Choroid plexus epithelial cell (primary cell): Measurements from ENCODE around the gene NTNG1.

Experiments
- DNase-seq: peaks from one replicate; pipeline ENCODE4 v3.0.0-alpha.2; 2010; ENCODE audit warnings: low read depth
- H3K4me3 ChIP-seq: 2 replicates; pipeline ENCODE4 v1.5.1; 2011; ENCODE audit warnings: low read depth, mild to moderate bottlenecking, control low read depth, low read length, moderate library complexity
- CTCF ChIP-seq: conservative IDR thresholded peaks from 2 replicates; pipeline ENCODE4 v1.5.1; 2011; ENCODE audit warnings: low read depth, mild to moderate bottlenecking, control low read depth, inconsistent platforms, low read length, moderate library complexity

NTNG1 gene

GRCh38 chr1:107277022-107277421 is 136.2 kb downstream of the NTNG1 start:
- peak; percentile 72 for DNase-seq
- TF ChIP-seq CTCF = peak; percentile 75
- H3K4me3 ChIP-seq = no peak overlapping the region

DNA sequence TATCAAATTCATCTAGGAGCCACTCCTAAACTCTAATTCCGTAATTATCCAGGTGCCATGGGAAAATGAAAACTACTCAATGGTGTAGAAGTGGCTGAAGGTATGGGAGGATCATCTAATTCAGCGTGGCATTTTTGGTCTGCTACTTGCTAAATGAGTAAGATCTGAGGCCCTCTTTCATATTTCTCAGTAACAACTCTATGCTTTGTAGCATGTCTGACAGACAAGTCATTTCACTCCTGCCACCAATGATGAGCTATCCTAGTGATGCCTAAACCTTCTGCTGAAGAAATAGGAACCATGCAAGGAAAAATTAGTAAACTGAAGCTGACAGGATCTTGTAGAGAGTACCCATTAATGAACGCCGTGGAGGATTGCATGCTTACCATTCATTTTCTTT is 145.3 kb downstream of the NTNG1 start:
- no peak overlapping the region for H3K4me3 ChIP-seq
- TF ChIP-seq CTCF = no peak
- no peak for DNase-seq

DNA sequence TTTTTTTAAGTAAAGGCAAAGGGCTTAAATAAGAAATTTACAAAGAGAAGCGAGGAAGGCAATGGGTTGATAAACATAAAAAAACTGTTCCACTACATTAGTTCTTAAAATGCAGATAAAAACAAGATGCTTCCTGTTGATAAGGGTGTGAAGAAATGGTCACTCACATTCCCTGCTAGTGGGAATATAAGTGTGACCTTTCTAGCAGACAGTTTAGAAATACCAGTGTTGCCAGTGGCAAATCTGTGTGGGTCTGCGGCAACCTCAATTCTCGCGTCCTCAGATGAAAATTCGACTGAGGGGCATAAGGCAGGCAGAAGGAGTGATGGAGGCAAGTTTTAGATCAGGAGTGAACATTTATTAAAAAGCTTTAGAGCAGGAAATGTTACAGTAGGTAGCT is 151.1 kb downstream of the NTNG1 start:
- TF ChIP-seq CTCF = no peak
- H3K4me3 ChIP-seq = no peak overlapping the region

GRCh38 chr1:107293901-107294613 is 153.2 kb downstream of the NTNG1 start:
- H3K4me3 ChIP-seq = no peak overlapping the region
- TF ChIP-seq CTCF = no peak
- DNase-seq = no peak

More for the DNA sequence above, 151.1 kb downstream of the NTNG1 start:
- DNase-seq = no peak

DNA sequence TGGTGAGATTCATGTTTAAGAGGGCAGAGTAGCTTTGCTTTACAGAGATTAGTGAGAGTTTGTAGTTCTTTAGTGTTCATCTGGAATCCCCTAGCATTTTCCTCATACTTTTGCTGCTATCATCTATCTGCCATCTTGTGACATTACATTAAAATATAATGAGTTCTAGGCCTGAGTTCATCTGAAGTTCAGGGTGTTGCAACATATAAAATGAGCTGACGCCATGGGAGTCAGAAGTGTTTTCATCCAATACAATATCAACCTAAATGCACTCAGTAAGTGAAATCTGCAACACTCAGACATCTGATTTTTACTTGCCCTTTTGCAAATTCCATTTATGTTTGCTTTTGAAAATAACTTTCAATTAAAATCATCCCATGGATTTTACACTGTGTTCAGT is 153.8 kb downstream of the NTNG1 start:
- no peak overlapping the region for H3K4me3 ChIP-seq
- TF ChIP-seq CTCF = no peak
- DNase-seq = peak; percentile 4

GRCh38 chr1:107297681-107298080 is 156.8 kb downstream of the NTNG1 start:
- no peak for DNase-seq

More at GRCh38 chr1:107297681-107298080, 156.8 kb downstream of the NTNG1 start:
- H3K4me3 ChIP-seq = no peak overlapping the region
- no peak for TF ChIP-seq CTCF
